B cell (primary cell): ENCODE measurements around the gene ACACB.

ENCODE experiments used
- CTCF ChIP-seq: fragments of 200-600 bp; IDR thresholded peaks from one replicate; pipeline ENCODE4 v1.8.0; 2022; ENCODE audit warnings: antibody characterized with exemption, mild to moderate bottlenecking
- EZH2 ChIP-seq: IDR thresholded peaks from 2 replicates; pipeline ENCODE4 v1.6.1; 2012; ENCODE audit warnings: borderline replicate concordance, low read depth, mild to moderate bottlenecking, moderate library complexity, low read length; ENCODE audit not compliant: insufficient read depth, poor library complexity, severe bottlenecking

DNA sequence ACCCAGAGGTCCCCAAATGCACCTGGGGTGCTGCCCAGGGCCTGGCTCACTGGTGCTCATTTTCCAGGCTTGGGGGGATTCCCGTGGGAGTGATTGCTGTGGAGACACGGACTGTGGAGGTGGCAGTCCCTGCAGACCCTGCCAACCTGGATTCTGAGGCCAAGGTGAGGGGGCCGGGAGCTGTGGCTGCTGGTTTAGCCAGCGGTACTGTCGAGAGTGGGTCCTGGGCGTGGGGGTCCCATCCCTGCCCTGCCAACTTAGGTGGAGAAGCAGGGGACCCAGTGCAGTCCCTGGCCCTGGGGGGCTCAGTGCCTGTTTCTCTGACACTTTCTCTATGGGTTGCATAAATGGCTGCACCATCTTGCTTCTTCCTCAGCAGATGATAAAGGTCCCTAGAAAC, 141.8 kb downstream of the ACACB start:
- TF ChIP-seq CTCF = no peak
- no peak for TF ChIP-seq EZH2
